Measurements from ENCODE around the gene TBC1D16. TPM values are rescaled to one million over a fixed set of nuclear protein-coding genes. Genes with fewer than 3 reads are reported as not detected.

Gene TBC1D16
- total RNA-seq, 2 donors from 2014 or later: 45.9 to 52.1 TPM

DNA sequence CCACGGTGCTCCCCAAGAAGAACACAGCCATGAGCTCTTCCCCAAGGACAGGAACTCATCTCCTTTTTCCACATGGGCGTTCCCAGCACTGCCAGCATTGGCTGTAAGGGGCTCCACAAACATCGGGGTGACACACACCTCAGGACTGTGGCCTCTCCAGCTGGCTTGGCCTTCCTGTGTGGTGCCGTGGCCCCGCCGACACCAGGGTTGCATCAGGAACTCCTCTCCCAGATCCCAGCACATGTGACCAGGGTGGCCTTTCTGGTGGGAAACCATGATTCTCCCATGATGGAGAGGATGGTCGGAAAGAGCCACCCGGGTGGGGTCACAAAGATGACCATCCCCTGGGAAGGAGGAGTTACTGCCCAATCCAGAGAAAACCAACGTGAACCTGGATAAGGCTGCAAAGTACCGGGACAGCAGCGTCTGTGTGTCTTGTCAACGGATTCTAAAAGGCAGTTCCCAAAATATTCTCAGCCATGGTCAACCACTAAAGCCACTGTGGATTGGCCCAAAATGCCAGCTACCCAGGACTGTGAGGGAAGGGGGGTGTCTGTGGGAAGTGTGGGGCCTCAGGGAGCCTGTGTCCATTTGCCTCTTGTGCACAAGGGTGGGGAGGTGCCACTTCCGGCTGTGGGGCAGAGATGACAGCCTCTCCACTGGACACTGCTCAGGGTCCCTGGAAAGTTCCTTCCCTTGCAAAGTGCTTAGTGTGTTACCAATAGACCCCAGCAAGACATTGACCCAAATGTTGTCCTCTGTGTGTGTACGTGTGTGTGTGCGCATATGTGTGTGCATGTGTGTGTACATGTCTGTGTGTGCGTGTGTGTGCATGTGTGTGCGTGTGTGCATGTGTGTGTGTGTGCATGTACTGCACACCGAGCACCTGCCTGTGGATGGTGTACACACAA, 118.4 kb downstream of the TBC1D16 start:
- ATAC-seq (ENCODE audit: insufficient number of reproducible peaks, low FRiP score, low read depth) (no peak), DNase-seq (ENCODE audit: low spot score) (no peak)
- peaks cover 7 to 17% of the 10 kb centered on the region in 2 donors for H3K4me1 ChIP-seq (ENCODE audit: control insufficient read depth in 1 of 2, low read depth in 2 of 2)
- H3K27ac ChIP-seq: no peak overlapping the region
- H3K36me3 ChIP-seq: no peaks in the 10 kb centered on the region
- no peaks in the 10 kb centered on the region for H3K27me3 ChIP-seq (replicated peaks; ENCODE audit: insufficient read depth)
- H3K9me3 ChIP-seq: no peaks in the 10 kb centered on the region
- H3K4me3 ChIP-seq: no peak overlapping the region
- TF ChIP-seq, protein P1, sequence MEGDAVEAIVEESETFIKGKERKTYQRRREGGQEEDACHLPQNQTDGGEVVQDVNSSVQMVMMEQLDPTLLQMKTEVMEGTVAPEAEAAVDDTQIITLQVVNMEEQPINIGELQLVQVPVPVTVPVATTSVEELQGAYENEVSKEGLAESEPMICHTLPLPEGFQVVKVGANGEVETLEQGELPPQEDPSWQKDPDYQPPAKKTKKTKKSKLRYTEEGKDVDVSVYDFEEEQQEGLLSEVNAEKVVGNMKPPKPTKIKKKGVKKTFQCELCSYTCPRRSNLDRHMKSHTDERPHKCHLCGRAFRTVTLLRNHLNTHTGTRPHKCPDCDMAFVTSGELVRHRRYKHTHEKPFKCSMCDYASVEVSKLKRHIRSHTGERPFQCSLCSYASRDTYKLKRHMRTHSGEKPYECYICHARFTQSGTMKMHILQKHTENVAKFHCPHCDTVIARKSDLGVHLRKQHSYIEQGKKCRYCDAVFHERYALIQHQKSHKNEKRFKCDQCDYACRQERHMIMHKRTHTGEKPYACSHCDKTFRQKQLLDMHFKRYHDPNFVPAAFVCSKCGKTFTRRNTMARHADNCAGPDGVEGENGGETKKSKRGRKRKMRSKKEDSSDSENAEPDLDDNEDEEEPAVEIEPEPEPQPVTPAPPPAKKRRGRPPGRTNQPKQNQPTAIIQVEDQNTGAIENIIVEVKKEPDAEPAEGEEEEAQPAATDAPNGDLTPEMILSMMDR (IDR thresholded peaks at IDR 0.05): no peak

DNA sequence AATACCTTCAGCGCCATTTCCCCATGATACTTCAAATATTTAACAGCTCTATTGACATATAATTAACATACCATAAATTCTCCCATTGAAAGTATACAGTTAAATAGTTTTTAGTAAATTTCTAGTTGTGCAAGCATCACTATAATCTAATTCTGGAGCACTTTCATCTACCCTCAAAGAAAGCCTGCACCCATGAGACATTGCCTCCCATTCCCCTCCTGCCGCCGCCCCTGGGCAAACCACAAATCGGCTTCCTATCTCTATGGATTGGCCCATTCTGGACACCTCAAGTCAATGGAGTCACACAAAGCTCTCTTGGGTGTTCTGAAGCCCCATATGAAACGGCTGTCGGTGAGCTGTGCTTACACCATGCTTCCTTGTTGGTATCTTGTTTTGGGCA, 119.2 kb downstream of the TBC1D16 start:
- Histone ChIP-seq H3K27me3 (replicated peaks; ENCODE audit: insufficient read depth) (no peaks in the 10 kb centered on the region), H3K36me3 (no peaks in the 10 kb centered on the region), H3K9me3 (no peaks in the 10 kb centered on the region), H3K4me1 (ENCODE audit: control insufficient read depth in 1 of 2, low read depth in 2 of 2) (peaks cover 7 to 17% of the 10 kb centered on the region in 2 donors), H3K4me3 (no peak overlapping the region), H3K27ac (no peak overlapping the region)
- DNase-seq (ENCODE audit: low spot score) (no peak), ATAC-seq (ENCODE audit: insufficient number of reproducible peaks, low FRiP score, low read depth) (no peak)
- TF ChIP-seq, protein P1 (IDR thresholded peaks at IDR 0.05): no peak

DNA sequence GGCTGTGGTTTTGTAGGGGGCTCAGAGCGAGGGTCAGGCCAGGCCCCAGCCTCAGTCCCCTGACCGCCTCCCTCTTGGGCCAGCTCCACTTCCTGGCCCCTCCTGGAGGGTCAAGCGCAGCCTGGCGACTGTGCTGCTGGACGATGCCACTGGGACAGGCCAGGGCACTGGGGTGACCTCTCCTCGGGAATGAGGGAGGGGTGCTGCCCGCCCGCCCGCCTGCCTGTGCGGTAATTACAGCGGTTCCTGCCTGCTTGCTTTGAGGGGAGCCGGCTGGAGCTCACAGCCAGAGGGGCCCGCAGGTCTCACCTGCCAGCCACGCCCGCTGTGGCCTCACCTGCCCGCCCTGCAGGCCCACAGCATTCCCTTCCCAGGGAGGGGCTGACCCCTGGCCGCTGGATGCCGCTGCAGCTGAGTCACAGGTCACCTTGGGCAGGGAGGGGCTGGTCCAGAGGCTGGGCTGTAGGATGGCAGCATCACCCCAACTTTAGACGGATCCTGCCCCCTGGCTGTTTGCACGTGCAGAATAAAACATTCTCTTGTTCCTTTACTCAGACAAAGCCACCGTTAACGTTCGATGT, 119.7 kb downstream of the TBC1D16 start:
- ATAC-seq (ENCODE audit: insufficient number of reproducible peaks, low FRiP score, low read depth): no peak
- H3K9me3 ChIP-seq: no peaks in the 10 kb centered on the region
- H3K27me3 ChIP-seq (replicated peaks; ENCODE audit: insufficient read depth): no peaks in the 10 kb centered on the region
- TF ChIP-seq, protein P1 (IDR thresholded peaks at IDR 0.05): no peak
- no peaks in the 10 kb centered on the region for H3K36me3 ChIP-seq
- peaks cover 7 to 17% of the 10 kb centered on the region in 2 donors for H3K4me1 ChIP-seq (ENCODE audit: control insufficient read depth in 1 of 2, low read depth in 2 of 2)
- H3K27ac ChIP-seq: no peak overlapping the region
- no peak overlapping the region for H3K4me3 ChIP-seq
- DNase-seq (ENCODE audit: low spot score): no peak

DNA sequence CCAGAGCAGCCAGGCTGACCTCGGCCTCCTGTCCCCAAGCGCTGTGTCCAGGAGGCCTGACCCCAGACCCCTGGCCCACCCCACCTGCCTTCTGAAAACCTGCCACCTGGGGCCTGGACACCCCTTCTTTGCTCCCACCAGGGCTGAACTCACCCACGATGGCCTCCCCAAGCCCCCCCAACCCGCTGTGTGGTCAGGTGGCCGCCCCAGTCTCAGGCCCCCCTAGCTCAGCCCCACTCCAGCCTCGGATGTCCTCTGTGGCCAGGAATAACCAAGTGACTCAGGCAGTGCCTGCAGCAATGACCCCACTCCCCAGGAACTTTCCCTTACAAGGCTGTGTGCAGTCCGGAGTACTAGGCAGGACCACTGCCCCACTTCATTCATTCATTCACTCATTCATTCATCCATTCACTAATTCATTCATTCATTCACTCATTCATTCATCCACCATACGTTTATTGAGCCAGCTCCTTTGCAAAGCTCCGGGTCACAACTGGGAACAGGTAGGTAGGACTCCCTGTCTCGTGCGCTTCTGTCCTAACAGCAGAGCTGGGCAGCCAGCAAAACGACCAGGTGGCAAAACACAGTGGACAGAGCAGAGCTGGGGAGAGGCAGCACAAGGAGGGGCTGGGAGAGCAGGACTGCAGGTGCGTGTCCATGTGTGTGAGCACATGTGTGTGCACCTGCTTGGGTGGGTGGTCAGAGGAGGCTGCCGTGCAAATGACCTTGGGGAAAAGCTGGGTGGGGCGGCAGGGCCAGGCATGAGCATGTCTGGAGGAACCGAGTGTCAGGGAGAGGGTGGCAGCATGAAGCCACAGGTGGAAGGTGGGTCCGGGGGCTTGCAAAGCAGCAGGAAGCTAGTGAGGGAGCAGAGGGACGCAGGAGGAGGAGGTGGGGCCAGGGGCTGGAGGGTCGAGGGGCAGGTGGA, 120.6 kb downstream of the TBC1D16 start:
- H3K36me3 ChIP-seq: no peaks in the 10 kb centered on the region
- TF ChIP-seq, protein P1 (IDR thresholded peaks at IDR 0.05): no peak
- ATAC-seq (ENCODE audit: insufficient number of reproducible peaks, low FRiP score, low read depth) (no peak), DNase-seq (ENCODE audit: low spot score) (no peak)
- H3K27me3 ChIP-seq (replicated peaks; ENCODE audit: insufficient read depth): no peaks in the 10 kb centered on the region
- no peak overlapping the region for H3K4me3 ChIP-seq
- H3K4me1 ChIP-seq (ENCODE audit: control insufficient read depth in 1 of 2, low read depth in 2 of 2): peaks cover 7 to 17% of the 10 kb centered on the region in 2 donors
- H3K27ac ChIP-seq: no peak overlapping the region
- no peaks in the 10 kb centered on the region for H3K9me3 ChIP-seq

Data from thoracic aorta (tissue), 2 donors.